Panc1 (cell line): Measurements from ENCODE around the gene UQCR11. TPM values are rescaled to one million over a fixed set of nuclear protein-coding genes. Genes with fewer than 3 reads are reported as not detected.

Source experiments
- ATAC-seq: fragments of 200-7000 bp; cut with Tn5 transposase; 2 replicates; pipeline ENCODE4 v1.9.1; 2020; ENCODE audit warnings: mild to moderate bottlenecking, moderate library complexity
- BruUV-seq: library from RNA; stranded (reverse); fragments of 400-500 nt; replicated peaks from 2 replicates; lab custom pipeline; 2021; lab: Mats Ljungman, UMichigan
- CTCF ChIA-PET: fragments of 300-600 bp; sonication (Branson Sonifier 250); formaldehyde crosslinking; loops from one replicate; lab custom pipeline; 2022; ENCODE audit warnings: antibody characterized with exemption; lab: Charles Lee
- POLR2A ChIA-PET: fragments of 300-600 bp; sonication (Branson Sonifier 250); formaldehyde crosslinking; loops from one replicate; lab custom pipeline; 2022; ENCODE audit warnings: antibody characterized with exemption; lab: Charles Lee
- DNase-seq: peaks from one replicate; pipeline ENCODE4 v3.0.0-alpha.2; 2010; ENCODE audit warnings: low read depth, low spot score
- H3K27ac ChIP-seq: 2 replicates; pipeline ENCODE4 v1.5.1; 2011; ENCODE audit warnings: mild to moderate bottlenecking, low read length, inconsistent platforms
- H3K27me3 ChIP-seq: fragments of 200-500 bp; sonication (Bioruptor generic); 2 replicates; pipeline ENCODE4 v1.6.0; 2014; ENCODE audit warnings: low read length, inconsistent platforms; ENCODE audit not compliant: control insufficient read depth, insufficient read depth
- H3K36me3 ChIP-seq: fragments of 200-500 bp; sonication (Bioruptor generic); 2 replicates; pipeline ENCODE4 v1.5.1; 2014; ENCODE audit warnings: inconsistent platforms, mild to moderate bottlenecking, low read length, moderate library complexity; ENCODE audit not compliant: control insufficient read depth, insufficient read depth
- H3K4me1 ChIP-seq: 2 replicates; pipeline ENCODE4 v1.5.1; 2011; ENCODE audit warnings: inconsistent platforms, mild to moderate bottlenecking, low read length, moderate library complexity; ENCODE audit not compliant: control insufficient read depth, insufficient read depth
- H3K4me3 ChIP-seq, 2 experiments: 2 replicates each; pipeline ENCODE4 v1.5.1; 2011 to 2012; ENCODE audit warnings: low read depth in 2 of 2, low read length in 2 of 2, mild to moderate bottlenecking in 2 of 2, inconsistent platforms in 1 of 2, moderate library complexity in 1 of 2
- H3K9me3 ChIP-seq: fragments of 200-500 bp; sonication (Bioruptor generic); 2 replicates; pipeline ENCODE4 v1.5.1; 2014; ENCODE audit warnings: low read depth, mild to moderate bottlenecking, inconsistent platforms, low read length, moderate library complexity; ENCODE audit not compliant: control insufficient read depth, insufficient read depth
- POLR2AphosphoS5 ChIP-seq: IDR thresholded peaks from 2 replicates; pipeline ENCODE4 v1.6.1; 2012; ENCODE audit warnings: mild to moderate bottlenecking, low read depth, low read length, moderate library complexity
- SIN3A ChIP-seq: IDR thresholded peaks from 2 replicates; pipeline ENCODE4 v1.6.1; 2012; ENCODE audit warnings: low read depth, mild to moderate bottlenecking, low read length, moderate library complexity, borderline replicate concordance; ENCODE audit not compliant: insufficient read depth
- TCF7L2 ChIP-seq: IDR thresholded peaks from 2 replicates; pipeline ENCODE4 v1.6.1; 2011; ENCODE audit warnings: mild to moderate bottlenecking, low read depth, low read length, inconsistent platforms
- in situ Hi-C: cut with HindIII; loops from 2 replicates; pipeline ENCODE4 v1.10.0; 2016; ENCODE audit warnings: low sequenced_read_pairs, low pct_unique_long_range_greater_than_20kb
- intact Hi-C: fragments of 100-400 bp; cut with micrococcal nuclease; formaldehyde crosslinking; loops from one replicate; pipeline ENCODE4 v1.10.0; 2022; ENCODE audit not compliant: unreplicated experiment
- total RNA-seq: library from RNA; stranded (reverse); gene quantifications from one replicate; pipeline ENCODE4 v1.2.1, GENCODE V29; 2021; ENCODE audit not compliant: unreplicated experiment
- TF ChIP-seq, protein P1 (sequence below), 2 experiments: IDR thresholded peaks; 2 replicates each; pipeline ENCODE4 v1.6.1; 2011 to 2012; ENCODE audit warnings: low read depth in 2 of 2, control low read depth in 1 of 2, low read length in 1 of 2, mild to moderate bottlenecking in 1 of 2, moderate library complexity in 1 of 2; ENCODE audit not compliant: insufficient read depth in 1 of 2
- TF ChIP-seq, protein P2 (sequence below): fragments of 450-650 bp; IDR thresholded peaks from 2 replicates; pipeline ENCODE4 v1.5.1; 2017; ENCODE audit warnings: mild to moderate bottlenecking

The UQCR11 gene
- total RNA-seq, 1 experiment from 2014 or later: 300 TPM

DNA sequence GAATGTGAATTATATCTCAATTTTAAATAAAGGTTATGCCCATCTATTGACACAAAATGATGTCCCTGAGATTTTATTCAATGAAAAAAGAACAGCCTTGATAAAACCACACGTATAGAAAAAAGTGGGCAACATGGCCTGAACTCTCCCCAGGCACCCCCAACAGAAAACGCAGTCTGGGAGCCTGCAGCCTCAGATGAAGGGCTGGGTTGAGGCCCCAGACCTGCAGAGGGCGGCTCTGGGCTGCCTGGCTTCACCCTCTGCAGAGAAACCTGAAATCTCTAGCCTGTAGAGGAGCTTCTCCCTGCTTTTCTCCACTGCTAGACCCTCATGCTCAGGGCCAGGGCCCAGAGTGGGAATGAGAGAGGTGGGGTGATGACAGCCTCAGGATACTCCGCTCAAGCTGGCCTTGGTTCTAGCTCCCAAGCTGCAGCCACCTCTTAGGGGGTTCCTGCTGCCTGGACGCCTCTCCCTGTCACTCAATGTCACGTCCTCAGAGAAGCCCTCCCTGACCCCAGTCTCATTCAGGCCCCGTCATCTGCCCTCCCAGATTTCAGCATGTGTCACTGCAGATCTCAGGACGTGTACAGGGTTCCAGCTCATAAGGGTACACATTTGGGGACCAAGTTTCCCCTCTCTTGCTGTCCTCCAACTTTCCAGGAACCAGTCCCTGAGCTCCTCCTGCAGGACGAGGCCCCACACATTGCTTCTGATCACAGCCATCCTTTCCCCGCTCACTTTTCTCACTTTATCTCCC, 14.4 kb downstream of the UQCR11 start:
- Histone ChIP-seq H3K36me3 (peaks cover 3% of the 10 kb centered on the region; the same call in 1 of the 2 replicates), H3K4me1 (peaks cover 11% of the 10 kb centered on the region), H3K27me3 (no peaks in the 10 kb centered on the region), H3K4me3 (peak overlapping the region; percentile 82 to 87), H3K27ac (peak overlapping the region; percentile 95), H3K9me3 (no peaks in the 10 kb centered on the region)
- no TSS peak for BruUV-seq
- DNase-seq: no peak
- 0 out of 2 replicates have a peak, but pooled peaks have one; percentile 19 for ATAC-seq
- TF ChIP-seq, protein P1, sequence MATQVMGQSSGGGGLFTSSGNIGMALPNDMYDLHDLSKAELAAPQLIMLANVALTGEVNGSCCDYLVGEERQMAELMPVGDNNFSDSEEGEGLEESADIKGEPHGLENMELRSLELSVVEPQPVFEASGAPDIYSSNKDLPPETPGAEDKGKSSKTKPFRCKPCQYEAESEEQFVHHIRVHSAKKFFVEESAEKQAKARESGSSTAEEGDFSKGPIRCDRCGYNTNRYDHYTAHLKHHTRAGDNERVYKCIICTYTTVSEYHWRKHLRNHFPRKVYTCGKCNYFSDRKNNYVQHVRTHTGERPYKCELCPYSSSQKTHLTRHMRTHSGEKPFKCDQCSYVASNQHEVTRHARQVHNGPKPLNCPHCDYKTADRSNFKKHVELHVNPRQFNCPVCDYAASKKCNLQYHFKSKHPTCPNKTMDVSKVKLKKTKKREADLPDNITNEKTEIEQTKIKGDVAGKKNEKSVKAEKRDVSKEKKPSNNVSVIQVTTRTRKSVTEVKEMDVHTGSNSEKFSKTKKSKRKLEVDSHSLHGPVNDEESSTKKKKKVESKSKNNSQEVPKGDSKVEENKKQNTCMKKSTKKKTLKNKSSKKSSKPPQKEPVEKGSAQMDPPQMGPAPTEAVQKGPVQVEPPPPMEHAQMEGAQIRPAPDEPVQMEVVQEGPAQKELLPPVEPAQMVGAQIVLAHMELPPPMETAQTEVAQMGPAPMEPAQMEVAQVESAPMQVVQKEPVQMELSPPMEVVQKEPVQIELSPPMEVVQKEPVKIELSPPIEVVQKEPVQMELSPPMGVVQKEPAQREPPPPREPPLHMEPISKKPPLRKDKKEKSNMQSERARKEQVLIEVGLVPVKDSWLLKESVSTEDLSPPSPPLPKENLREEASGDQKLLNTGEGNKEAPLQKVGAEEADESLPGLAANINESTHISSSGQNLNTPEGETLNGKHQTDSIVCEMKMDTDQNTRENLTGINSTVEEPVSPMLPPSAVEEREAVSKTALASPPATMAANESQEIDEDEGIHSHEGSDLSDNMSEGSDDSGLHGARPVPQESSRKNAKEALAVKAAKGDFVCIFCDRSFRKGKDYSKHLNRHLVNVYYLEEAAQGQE (IDR thresholded peaks at IDR 0.05; ENCODE audit: insufficient read depth in 1 of 2, low read depth in 2 of 2, low read length in 1 of 2): no peak
- TF ChIP-seq POLR2AphosphoS5 (no peak; the same call in 1 of the 2 replicates), TCF7L2 (no peak), SIN3A (no peak)
- TF ChIP-seq, protein P2, sequence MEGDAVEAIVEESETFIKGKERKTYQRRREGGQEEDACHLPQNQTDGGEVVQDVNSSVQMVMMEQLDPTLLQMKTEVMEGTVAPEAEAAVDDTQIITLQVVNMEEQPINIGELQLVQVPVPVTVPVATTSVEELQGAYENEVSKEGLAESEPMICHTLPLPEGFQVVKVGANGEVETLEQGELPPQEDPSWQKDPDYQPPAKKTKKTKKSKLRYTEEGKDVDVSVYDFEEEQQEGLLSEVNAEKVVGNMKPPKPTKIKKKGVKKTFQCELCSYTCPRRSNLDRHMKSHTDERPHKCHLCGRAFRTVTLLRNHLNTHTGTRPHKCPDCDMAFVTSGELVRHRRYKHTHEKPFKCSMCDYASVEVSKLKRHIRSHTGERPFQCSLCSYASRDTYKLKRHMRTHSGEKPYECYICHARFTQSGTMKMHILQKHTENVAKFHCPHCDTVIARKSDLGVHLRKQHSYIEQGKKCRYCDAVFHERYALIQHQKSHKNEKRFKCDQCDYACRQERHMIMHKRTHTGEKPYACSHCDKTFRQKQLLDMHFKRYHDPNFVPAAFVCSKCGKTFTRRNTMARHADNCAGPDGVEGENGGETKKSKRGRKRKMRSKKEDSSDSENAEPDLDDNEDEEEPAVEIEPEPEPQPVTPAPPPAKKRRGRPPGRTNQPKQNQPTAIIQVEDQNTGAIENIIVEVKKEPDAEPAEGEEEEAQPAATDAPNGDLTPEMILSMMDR: no peak
- ChIA-PET POLR2A (interaction anchor here (0.7 kb wide), 1 partner anchor 202 kb away, joined by 3 read pairs; no protein-coding TSS in a partner anchor), CTCF (interaction anchor here (0.7 to 1.4 kb wide), 2 partner anchors 45 to 146 kb away, joined by 3 to 4 read pairs; no protein-coding TSS in a partner anchor)
- in situ Hi-C loops (no loop called here), intact Hi-C loops (no loop called here)

DNA sequence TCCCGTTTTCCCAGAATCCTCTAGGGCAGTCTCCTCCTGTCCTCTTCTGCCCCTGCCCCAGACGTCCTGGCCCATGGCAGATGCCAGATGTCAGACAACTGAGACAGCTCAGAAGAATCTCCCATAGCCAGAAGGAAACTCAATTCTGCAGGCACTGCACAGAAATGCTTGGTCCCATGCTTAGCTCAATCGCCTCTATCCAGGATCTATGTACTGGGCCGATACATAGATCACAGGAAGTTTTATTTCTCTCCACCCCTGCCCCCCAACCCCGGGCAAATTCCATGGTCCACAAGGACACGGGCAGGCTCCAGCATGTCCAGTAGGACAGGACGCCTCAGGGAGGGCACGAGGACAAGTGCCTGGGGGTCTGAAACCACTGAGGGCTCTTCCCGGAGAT, 17.4 kb downstream of the UQCR11 start:
- intact Hi-C loops: no loop called here

More for the DNA sequence above, 17.4 kb downstream of the UQCR11 start:
- DNase-seq: no peak
- H3K4me3 ChIP-seq: no peak overlapping the region
- in situ Hi-C loops: no loop called here
- CTCF ChIA-PET: interaction anchor here (0.7 kb wide), 1 partner anchor 73 kb away, joined by 8 read pairs; no protein-coding TSS in a partner anchor
- no peaks in the 10 kb centered on the region for H3K27me3 ChIP-seq
- TSS peak; percentile 26 for BruUV-seq
- TF ChIP-seq, protein P1 (IDR thresholded peaks at IDR 0.05; ENCODE audit: insufficient read depth in 1 of 2, low read depth in 2 of 2, low read length in 1 of 2): no peak
- TF ChIP-seq TCF7L2 (no peak), POLR2AphosphoS5 (no peak), SIN3A (no peak)
- TF ChIP-seq, protein P2: no peak
- no peak for ATAC-seq
- no peaks in the 10 kb centered on the region for H3K9me3 ChIP-seq
- POLR2A ChIA-PET: interaction anchor here (0.6 to 1.2 kb wide), 2 partner anchors 37 to 638 kb away, joined by 3 read pairs; no protein-coding TSS in a partner anchor
- H3K4me1 ChIP-seq: peaks cover 11% of the 10 kb centered on the region
- H3K36me3 ChIP-seq: peaks cover 3% of the 10 kb centered on the region; the same call in 1 of the 2 replicates
- H3K27ac ChIP-seq: no peak overlapping the region
